ENCODE results near the gene NAPB.

GRCh38 chr20:23374441-23374840, 46.8 kb downstream of the NAPB start:
- TF ChIP-seq, protein P1, sequence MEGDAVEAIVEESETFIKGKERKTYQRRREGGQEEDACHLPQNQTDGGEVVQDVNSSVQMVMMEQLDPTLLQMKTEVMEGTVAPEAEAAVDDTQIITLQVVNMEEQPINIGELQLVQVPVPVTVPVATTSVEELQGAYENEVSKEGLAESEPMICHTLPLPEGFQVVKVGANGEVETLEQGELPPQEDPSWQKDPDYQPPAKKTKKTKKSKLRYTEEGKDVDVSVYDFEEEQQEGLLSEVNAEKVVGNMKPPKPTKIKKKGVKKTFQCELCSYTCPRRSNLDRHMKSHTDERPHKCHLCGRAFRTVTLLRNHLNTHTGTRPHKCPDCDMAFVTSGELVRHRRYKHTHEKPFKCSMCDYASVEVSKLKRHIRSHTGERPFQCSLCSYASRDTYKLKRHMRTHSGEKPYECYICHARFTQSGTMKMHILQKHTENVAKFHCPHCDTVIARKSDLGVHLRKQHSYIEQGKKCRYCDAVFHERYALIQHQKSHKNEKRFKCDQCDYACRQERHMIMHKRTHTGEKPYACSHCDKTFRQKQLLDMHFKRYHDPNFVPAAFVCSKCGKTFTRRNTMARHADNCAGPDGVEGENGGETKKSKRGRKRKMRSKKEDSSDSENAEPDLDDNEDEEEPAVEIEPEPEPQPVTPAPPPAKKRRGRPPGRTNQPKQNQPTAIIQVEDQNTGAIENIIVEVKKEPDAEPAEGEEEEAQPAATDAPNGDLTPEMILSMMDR (IDR thresholded peaks at IDR 0.05), result no peak
- TF ChIP-seq POLR2AphosphoS5 (IDR thresholded peaks at IDR 0.05) (no peak), POLR2A (IDR thresholded peaks at IDR 0.05) (no peak), EP300 (IDR thresholded peaks at IDR 0.05; ENCODE audit: low read depth) (no peak)

All from transverse colon (tissue), 4 donors.